Panc1 (cell line): Measurements from ENCODE around the gene ELF5.

Source experiments
- POLR2AphosphoS5 ChIP-seq: IDR thresholded peaks from 2 replicates; pipeline ENCODE4 v1.6.1; 2012; ENCODE audit warnings: mild to moderate bottlenecking, low read depth, low read length, moderate library complexity
- SIN3A ChIP-seq: IDR thresholded peaks from 2 replicates; pipeline ENCODE4 v1.6.1; 2012; ENCODE audit warnings: low read depth, mild to moderate bottlenecking, low read length, moderate library complexity, borderline replicate concordance; ENCODE audit not compliant: insufficient read depth
- TCF7L2 ChIP-seq: IDR thresholded peaks from 2 replicates; pipeline ENCODE4 v1.6.1; 2011; ENCODE audit warnings: mild to moderate bottlenecking, low read depth, low read length, inconsistent platforms
- TF ChIP-seq, protein P1 (sequence below): fragments of 450-650 bp; IDR thresholded peaks from 2 replicates; pipeline ENCODE4 v1.5.1; 2017; ENCODE audit warnings: mild to moderate bottlenecking
- TF ChIP-seq, protein P2 (sequence below), 2 experiments: IDR thresholded peaks; 2 replicates each; pipeline ENCODE4 v1.6.1; 2011 to 2012; ENCODE audit warnings: low read depth in 2 of 2, control low read depth in 1 of 2, low read length in 1 of 2, mild to moderate bottlenecking in 1 of 2, moderate library complexity in 1 of 2; ENCODE audit not compliant: insufficient read depth in 1 of 2

DNA sequence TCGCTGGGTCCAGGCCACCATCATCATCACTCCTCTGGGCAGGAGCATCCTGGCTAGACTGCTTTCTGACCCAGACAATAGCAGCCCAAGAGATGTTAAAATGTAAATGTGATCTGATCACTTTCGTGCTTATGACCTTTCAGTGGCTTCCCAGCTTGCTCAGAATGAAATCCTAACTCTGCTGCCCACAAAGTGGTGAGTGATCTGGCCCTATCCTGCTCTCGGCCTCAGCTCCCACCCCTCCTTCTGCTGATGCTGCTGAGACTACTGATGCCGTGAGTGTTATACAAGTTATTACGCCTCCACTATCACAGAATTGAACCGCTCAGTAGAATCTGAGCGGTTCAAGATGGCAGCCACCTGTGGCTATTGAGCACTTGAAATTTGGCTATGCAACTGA, 26.2 kb downstream of the ELF5 start:
- no peak for TF ChIP-seq POLR2AphosphoS5
- TF ChIP-seq, protein P1, sequence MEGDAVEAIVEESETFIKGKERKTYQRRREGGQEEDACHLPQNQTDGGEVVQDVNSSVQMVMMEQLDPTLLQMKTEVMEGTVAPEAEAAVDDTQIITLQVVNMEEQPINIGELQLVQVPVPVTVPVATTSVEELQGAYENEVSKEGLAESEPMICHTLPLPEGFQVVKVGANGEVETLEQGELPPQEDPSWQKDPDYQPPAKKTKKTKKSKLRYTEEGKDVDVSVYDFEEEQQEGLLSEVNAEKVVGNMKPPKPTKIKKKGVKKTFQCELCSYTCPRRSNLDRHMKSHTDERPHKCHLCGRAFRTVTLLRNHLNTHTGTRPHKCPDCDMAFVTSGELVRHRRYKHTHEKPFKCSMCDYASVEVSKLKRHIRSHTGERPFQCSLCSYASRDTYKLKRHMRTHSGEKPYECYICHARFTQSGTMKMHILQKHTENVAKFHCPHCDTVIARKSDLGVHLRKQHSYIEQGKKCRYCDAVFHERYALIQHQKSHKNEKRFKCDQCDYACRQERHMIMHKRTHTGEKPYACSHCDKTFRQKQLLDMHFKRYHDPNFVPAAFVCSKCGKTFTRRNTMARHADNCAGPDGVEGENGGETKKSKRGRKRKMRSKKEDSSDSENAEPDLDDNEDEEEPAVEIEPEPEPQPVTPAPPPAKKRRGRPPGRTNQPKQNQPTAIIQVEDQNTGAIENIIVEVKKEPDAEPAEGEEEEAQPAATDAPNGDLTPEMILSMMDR, result no peak
- no peak for TF ChIP-seq TCF7L2
- TF ChIP-seq, protein P2, sequence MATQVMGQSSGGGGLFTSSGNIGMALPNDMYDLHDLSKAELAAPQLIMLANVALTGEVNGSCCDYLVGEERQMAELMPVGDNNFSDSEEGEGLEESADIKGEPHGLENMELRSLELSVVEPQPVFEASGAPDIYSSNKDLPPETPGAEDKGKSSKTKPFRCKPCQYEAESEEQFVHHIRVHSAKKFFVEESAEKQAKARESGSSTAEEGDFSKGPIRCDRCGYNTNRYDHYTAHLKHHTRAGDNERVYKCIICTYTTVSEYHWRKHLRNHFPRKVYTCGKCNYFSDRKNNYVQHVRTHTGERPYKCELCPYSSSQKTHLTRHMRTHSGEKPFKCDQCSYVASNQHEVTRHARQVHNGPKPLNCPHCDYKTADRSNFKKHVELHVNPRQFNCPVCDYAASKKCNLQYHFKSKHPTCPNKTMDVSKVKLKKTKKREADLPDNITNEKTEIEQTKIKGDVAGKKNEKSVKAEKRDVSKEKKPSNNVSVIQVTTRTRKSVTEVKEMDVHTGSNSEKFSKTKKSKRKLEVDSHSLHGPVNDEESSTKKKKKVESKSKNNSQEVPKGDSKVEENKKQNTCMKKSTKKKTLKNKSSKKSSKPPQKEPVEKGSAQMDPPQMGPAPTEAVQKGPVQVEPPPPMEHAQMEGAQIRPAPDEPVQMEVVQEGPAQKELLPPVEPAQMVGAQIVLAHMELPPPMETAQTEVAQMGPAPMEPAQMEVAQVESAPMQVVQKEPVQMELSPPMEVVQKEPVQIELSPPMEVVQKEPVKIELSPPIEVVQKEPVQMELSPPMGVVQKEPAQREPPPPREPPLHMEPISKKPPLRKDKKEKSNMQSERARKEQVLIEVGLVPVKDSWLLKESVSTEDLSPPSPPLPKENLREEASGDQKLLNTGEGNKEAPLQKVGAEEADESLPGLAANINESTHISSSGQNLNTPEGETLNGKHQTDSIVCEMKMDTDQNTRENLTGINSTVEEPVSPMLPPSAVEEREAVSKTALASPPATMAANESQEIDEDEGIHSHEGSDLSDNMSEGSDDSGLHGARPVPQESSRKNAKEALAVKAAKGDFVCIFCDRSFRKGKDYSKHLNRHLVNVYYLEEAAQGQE (IDR thresholded peaks at IDR 0.05; ENCODE audit: insufficient read depth in 1 of 2, low read depth in 2 of 2, low read length in 1 of 2), result no peak
- no peak for TF ChIP-seq SIN3A
